Neural progenitor cell (in vitro differentiated cells): ENCODE results near the gene PIK3R6.

Experiments
- CTCF ChIP-seq: fragments of 200-600 bp; sonication (generic); IDR thresholded peaks from 2 replicates; pipeline ENCODE4 v1.5.1; 2017; ENCODE audit warnings: antibody characterized with exemption, mild to moderate bottlenecking
- EZH2 ChIP-seq: fragments of 200-600 bp; sonication (generic); IDR thresholded peaks from 2 replicates; pipeline ENCODE4 v1.6.1; 2017; ENCODE audit warnings: antibody characterized with exemption, mild to moderate bottlenecking, moderate library complexity

GRCh38 chr17:8877984-8878383, 10.5 kb upstream of the PIK3R6 start:
- TF ChIP-seq EZH2 (no peak), CTCF (no peak)
